Sigmoid colon (tissue), 7 donors: ENCODE results near the gene CAV2. TPM values are rescaled to one million over a fixed set of nuclear protein-coding genes. Genes with fewer than 3 reads are reported as not detected.
A peak's percentile ranks its signal among the peaks of the same experiment; 100 is the strongest.

ENCODE experiments used
- DNase-seq: peaks from one replicate; pipeline ENCODE4 v3.0.0-alpha.2; 2019
- H3K27ac ChIP-seq, 4 donors: fragments of 200-600 bp; sonication (generic); one replicate each; pipeline ENCODE4 v1.5.1; 2016 to 2019; ENCODE audit warnings: mild to moderate bottlenecking in 1 of 4
- H3K27me3 ChIP-seq, 3 donors: fragments of 200-600 bp; sonication (generic); one replicate each; pipeline ENCODE4 v1.5.1; 2019; ENCODE audit warnings: mild to moderate bottlenecking in 1 of 3
- H3K36me3 ChIP-seq, 4 donors: fragments of 200-600 bp; sonication (generic); one replicate each; pipeline ENCODE4 v1.5.1; 2016 to 2019
- H3K4me1 ChIP-seq, 4 donors: fragments of 200-600 bp; sonication (generic); one replicate each; pipeline ENCODE4 v1.5.1; 2017 to 2019
- H3K4me3 ChIP-seq, 4 donors: fragments of 200-600 bp; sonication (generic); one replicate each; pipeline ENCODE4 v1.5.1; 2017 to 2019; ENCODE audit warnings: mild to moderate bottlenecking in 2 of 4, moderate library complexity in 1 of 4
- H3K9me3 ChIP-seq, 4 donors: fragments of 200-600 bp in 3 of 4; sonication (generic) in 3 of 4; one replicate each; pipeline versions ENCODE4 v1.5.1 to v1.6.1; 2013 to 2019
- EP300 ChIP-seq, 4 donors: sonication (generic); formaldehyde crosslinking; IDR thresholded peaks; one replicate each; pipeline ENCODE4 v1.6.1; 2017; ENCODE audit warnings: antibody characterized with exemption in 4 of 4
- POLR2A ChIP-seq, 2 donors: fragments of 450-650 bp; IDR thresholded peaks; one replicate each; pipeline ENCODE4 v1.6.1; 2016; ENCODE audit warnings: antibody characterized with exemption in 2 of 2, mild to moderate bottlenecking in 2 of 2, moderate library complexity in 2 of 2
- POLR2AphosphoS5 ChIP-seq, 4 donors: sonication (generic); formaldehyde crosslinking; IDR thresholded peaks; one replicate each; pipeline ENCODE4 v1.6.1; 2017; ENCODE audit warnings: antibody characterized with exemption in 4 of 4
- WGBS, 2 donors: extraction: QIAGEN DNeasy Blood & Tissue Kit; methylation state at CpG; one replicate each; pipeline ENCODE4 v1.1.7; 2013; 5-methylcytosine and 5-hydroxymethylcytosine counted together
- intact Hi-C: fragments of 100-400 bp; cut with DNase I; formaldehyde crosslinking; loops from one replicate; pipeline ENCODE4 v1.15.1; 2023
- polyA plus RNA-seq, 3 donors: library from polyadenylated mRNA; stranded (reverse); fragments of 200-250 nt; gene quantifications; one replicate each; pipeline ENCODE4 v1.2.3, GENCODE V29; 2013
- total RNA-seq, 4 donors: library from RNA; depleted of rRNA; stranded (reverse); fragments of >200 nt; gene quantifications; one replicate each; pipeline ENCODE4 v1.1.0, GENCODE V29; 2016
- TF ChIP-seq, protein P1 (sequence below), 4 experiments: fragments of 450-650 bp in 3 of 4; fragments of 200-600 bp in 1 of 4; IDR thresholded peaks; one replicate each; pipeline ENCODE4 v1.5.1; 2016 to 2019; ENCODE audit warnings: antibody characterized with exemption in 4 of 4, mild to moderate bottlenecking in 3 of 4, moderate library complexity in 2 of 4
- donor health status: healthy with polysubstance abuse.
- donor health status: Bipolar disorder and iron deficiency.
- donor health status: healthy.

The CAV2 gene
- total and polyA plus RNA-seq, 7 donors, result 4.6 to 142 (median 81.8) TPM

DNA sequence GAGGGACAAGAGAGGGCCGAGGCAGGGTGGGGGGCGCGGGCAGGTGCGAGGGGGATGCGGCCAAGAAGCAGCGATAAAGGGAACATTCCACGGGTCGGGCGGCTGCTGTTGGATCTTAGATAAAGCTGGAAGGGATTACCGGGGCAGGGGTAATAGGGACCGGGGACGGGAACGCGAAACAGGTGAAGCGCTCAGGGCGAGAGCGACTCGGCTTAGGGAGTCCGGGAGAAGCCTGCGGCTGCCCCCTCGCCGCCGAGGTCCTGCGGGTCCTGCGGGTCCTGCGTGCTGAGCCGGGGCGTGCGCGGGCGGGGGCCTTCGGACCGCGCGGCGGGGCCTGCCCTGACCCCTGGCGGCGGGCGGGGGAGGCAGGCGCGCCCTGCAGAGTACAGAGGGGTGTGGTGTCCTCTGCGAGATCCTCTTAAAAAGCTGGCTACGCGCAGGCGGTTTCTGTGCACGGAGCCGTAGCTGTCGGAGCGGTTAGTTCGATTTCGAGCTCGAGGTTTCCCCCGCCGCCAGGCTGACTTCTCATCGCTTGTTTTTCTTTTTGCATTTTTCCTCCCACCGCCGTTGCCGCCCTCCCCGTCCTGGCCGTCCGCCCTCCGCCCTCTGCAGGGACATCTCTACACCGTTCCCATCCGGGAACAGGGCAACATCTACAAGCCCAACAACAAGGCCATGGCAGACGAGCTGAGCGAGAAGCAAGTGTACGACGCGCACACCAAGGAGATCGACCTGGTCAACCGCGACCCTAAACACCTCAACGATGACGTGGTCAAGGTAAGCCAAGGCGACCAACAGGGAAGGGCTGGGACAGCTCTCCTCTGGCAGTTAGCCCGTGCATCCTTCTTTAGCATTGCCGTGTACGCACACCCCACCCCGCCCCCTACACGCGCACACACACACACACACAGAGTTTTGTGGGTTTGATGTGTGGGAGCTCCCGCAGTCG, 26.6 kb downstream of the CAV2 start:
- peak; percentile 93 for DNase-seq
- Histone ChIP-seq H3K27ac (peak overlapping the region; percentile 94 to 99 (median 98)), H3K27me3 (no peaks in the 10 kb centered on the region), H3K4me3 (peak overlapping the region; percentile 69 to 89 (median 80)), H3K36me3 (peaks cover 0 to 18% (median 0%) of the 10 kb centered on the region in 4 donors), H3K9me3 (no peaks in the 10 kb centered on the region), H3K4me1 (peaks cover 0 to 40% (median 24%) of the 10 kb centered on the region in 4 donors)
- TF ChIP-seq, protein P1, sequence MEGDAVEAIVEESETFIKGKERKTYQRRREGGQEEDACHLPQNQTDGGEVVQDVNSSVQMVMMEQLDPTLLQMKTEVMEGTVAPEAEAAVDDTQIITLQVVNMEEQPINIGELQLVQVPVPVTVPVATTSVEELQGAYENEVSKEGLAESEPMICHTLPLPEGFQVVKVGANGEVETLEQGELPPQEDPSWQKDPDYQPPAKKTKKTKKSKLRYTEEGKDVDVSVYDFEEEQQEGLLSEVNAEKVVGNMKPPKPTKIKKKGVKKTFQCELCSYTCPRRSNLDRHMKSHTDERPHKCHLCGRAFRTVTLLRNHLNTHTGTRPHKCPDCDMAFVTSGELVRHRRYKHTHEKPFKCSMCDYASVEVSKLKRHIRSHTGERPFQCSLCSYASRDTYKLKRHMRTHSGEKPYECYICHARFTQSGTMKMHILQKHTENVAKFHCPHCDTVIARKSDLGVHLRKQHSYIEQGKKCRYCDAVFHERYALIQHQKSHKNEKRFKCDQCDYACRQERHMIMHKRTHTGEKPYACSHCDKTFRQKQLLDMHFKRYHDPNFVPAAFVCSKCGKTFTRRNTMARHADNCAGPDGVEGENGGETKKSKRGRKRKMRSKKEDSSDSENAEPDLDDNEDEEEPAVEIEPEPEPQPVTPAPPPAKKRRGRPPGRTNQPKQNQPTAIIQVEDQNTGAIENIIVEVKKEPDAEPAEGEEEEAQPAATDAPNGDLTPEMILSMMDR (IDR thresholded peaks at IDR 0.05), result peak in 3 of 4 experiments; percentile 14 to 88 (median 42)
- TF ChIP-seq EP300 (IDR thresholded peaks at IDR 0.05) (no peak), POLR2AphosphoS5 (IDR thresholded peaks at IDR 0.05) (peak; percentile 73 to 94 (median 84)), POLR2A (IDR thresholded peaks at IDR 0.05) (peak in 1 of 2 donors; percentile 63)
- intact Hi-C loops, result loop anchor here (1.0 to 5.0 kb wide), 5 partner anchors 63 to 281 kb away; no protein-coding TSS in a partner anchor
- WGBS, 2 donors, result 1% methylated on average over 83 of the region's 83 CpGs

DNA sequence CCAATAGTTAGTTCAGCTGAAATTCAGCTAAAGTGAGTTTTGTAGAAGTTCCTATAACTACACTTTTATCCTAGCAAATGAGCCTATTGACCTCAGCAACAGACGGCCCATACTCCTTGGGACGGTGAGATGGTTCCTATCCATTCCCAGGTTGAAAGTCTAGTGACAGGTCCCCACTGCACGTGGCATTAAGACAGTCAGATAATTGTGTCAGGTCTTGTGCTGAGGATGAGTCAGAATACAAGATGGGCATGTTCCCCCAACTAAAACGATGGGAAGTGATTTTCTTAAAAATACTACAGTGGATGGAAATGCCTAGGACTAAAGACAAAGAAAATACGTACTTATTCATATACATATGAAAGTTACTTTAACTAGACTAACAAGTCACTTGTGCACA, 27.4 kb downstream of the CAV2 start:
- TF ChIP-seq POLR2AphosphoS5 (IDR thresholded peaks at IDR 0.05), result no peak
- TF ChIP-seq, protein P1 (IDR thresholded peaks at IDR 0.05), result no peak
- TF ChIP-seq POLR2A (IDR thresholded peaks at IDR 0.05), result no peak
- no peak for TF ChIP-seq EP300 (IDR thresholded peaks at IDR 0.05)
- intact Hi-C loops, result loop anchor here (1.0 to 5.0 kb wide), 5 partner anchors 62 to 280 kb away; no protein-coding TSS in a partner anchor
- Histone ChIP-seq H3K36me3 (peaks cover 0 to 20% (median 0%) of the 10 kb centered on the region in 4 donors), H3K4me1 (peaks cover 0 to 47% (median 26%) of the 10 kb centered on the region in 4 donors), H3K27ac (peak overlapping the region; percentile 94 to 99 (median 98)), H3K27me3 (no peaks in the 10 kb centered on the region), H3K9me3 (no peaks in the 10 kb centered on the region), H3K4me3 (peak overlapping the region; percentile 69 to 89 (median 80))
- no peak for DNase-seq
- WGBS, 2 donors, result 35 to 43% methylated on average over 5 of the region's 5 CpGs

DNA sequence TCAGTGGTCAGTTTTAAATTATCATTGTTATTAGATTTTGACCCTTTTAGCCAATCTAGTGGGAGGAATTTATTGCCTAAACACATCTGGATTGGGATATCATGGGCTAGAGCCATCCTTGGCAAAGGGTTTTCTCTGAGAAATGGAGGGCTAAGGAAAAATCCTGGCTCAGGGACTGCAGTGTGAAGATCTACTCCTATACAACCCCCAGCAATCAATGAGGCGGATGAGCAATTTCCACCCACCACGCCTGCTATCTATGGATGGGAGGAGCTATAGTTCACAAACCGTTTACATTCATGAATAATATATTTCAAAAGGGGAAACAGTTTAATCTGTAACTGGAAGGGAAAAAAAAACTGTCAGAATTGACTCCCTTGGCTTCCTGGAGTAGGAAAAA, 28.0 kb downstream of the CAV2 start:
- Histone ChIP-seq H3K36me3 (peaks cover 0 to 27% (median 0%) of the 10 kb centered on the region in 4 donors), H3K27me3 (no peaks in the 10 kb centered on the region), H3K4me3 (peak overlapping the region; percentile 69 to 89 (median 80)), H3K4me1 (peaks cover 0 to 54% (median 32%) of the 10 kb centered on the region in 4 donors), H3K9me3 (no peaks in the 10 kb centered on the region), H3K27ac (peak overlapping the region; percentile 94 to 99 (median 98))
- TF ChIP-seq POLR2A (IDR thresholded peaks at IDR 0.05) (no peak), POLR2AphosphoS5 (IDR thresholded peaks at IDR 0.05) (no peak), EP300 (IDR thresholded peaks at IDR 0.05) (no peak)
- TF ChIP-seq, protein P1 (IDR thresholded peaks at IDR 0.05), result no peak
- no peak for DNase-seq
- WGBS, 2 donors, result 43 to 53% methylated on average over 3 of the region's 3 CpGs
- intact Hi-C loops, result loop anchor here (2.0 to 5.0 kb wide), 3 partner anchors 61 to 280 kb away; no protein-coding TSS in a partner anchor

DNA sequence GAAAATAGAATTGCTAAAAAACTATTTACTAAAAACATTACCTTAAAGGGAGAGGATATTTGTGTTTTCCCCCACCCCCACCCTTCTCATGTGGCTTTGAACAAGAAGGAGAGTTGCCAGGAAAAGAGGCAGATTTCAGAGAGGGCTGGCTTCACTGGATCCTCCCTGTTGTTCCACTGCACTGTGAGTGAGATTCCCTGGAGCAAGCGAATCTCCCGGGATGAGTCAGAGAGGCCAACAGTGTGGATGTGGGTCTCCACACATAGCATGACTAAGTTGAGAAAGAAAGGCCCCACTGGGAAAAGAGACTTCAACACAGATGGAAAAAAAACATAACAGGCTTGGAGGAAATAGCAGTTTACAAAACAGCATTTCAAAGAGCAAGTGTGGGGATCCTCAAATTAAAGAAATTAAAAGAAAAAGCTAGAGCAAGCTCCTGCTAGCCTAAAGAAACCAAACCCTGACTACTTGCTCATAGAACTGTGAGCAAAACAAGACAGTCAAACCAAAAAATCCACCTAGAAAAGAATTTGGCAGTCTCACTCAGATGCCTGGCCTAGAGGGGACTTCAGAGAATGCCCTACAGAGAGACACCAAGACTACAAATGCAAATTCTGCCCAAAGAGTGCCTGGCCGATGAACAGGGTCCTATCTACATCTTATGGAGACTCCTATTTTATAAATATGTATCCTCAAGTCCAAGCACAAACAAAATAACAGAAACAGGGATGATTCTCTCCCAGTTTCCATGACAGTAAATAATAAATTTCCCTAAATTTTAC, 28.7 kb downstream of the CAV2 start:
- peaks cover 0 to 60% (median 35%) of the 10 kb centered on the region in 4 donors for H3K4me1 ChIP-seq
- WGBS, 2 donors, result 71 to 73% methylated on average over 3 of the region's 3 CpGs
- intact Hi-C loops, result loop anchor here (5.0 kb wide), 1 partner anchor 279 kb away; no protein-coding TSS in a partner anchor
- H3K27me3 ChIP-seq, result no peaks in the 10 kb centered on the region
- peaks cover 0 to 32% (median 0%) of the 10 kb centered on the region in 4 donors for H3K36me3 ChIP-seq
- H3K4me3 ChIP-seq, result peak overlapping the region; percentile 69 to 89 (median 80)
- TF ChIP-seq, protein P1 (IDR thresholded peaks at IDR 0.05), result no peak
- TF ChIP-seq EP300 (IDR thresholded peaks at IDR 0.05), result no peak
- peak; percentile 23 to 71 (median 46) for TF ChIP-seq POLR2AphosphoS5 (IDR thresholded peaks at IDR 0.05)
- no peak for TF ChIP-seq POLR2A (IDR thresholded peaks at IDR 0.05)
- peak overlapping the region; percentile 94 to 99 (median 98) for H3K27ac ChIP-seq
- peak; percentile 88 for DNase-seq
- no peaks in the 10 kb centered on the region for H3K9me3 ChIP-seq
